HepG2 (cell line): ENCODE measurements around the gene C11orf16. TPM values are rescaled to one million over a fixed set of nuclear protein-coding genes. Genes with fewer than 3 reads are reported as not detected.

Experiments
- BORCS8-MEF2B ChIP-seq: sonication (generic); formaldehyde crosslinking; IDR thresholded peaks from 2 replicates; pipeline ENCODE4 v1.8.0; 2022; ENCODE audit warnings: mild to moderate bottlenecking, missing genetic modification reagents
- GFI1 ChIP-seq: sonication (generic); formaldehyde crosslinking; IDR thresholded peaks from 2 replicates; pipeline ENCODE4 v1.5.0; 2020; ENCODE audit warnings: missing genetic modification reagents, mild to moderate bottlenecking, borderline replicate concordance
- GTF3A ChIP-seq: sonication (generic); formaldehyde crosslinking; conservative IDR thresholded peaks from 2 replicates; pipeline ENCODE4 v1.4.0; 2020; ENCODE audit warnings: mild to moderate bottlenecking, missing genetic modification reagents
- KAT8 ChIP-seq: IDR thresholded peaks from 2 replicates; pipeline ENCODE4 v1.6.1; 2016; ENCODE audit warnings: missing genetic modification reagents, missing compliant biosample characterization
- MIXL1 ChIP-seq: IDR thresholded peaks from 2 replicates; pipeline ENCODE4 v1.6.1; 2016
- ZBTB7B ChIP-seq: sonication (generic); formaldehyde crosslinking; IDR thresholded peaks from 2 replicates; pipeline ENCODE4 v1.4.0; 2020; ENCODE audit warnings: missing genetic modification reagents
- ZNF776 ChIP-seq: sonication (generic); formaldehyde crosslinking; IDR thresholded peaks from 2 replicates; pipeline ENCODE4 v1.4.0; 2020; ENCODE audit warnings: mild to moderate bottlenecking, missing genetic modification reagents
- ZNF878 ChIP-seq: sonication (generic); formaldehyde crosslinking; IDR thresholded peaks from 2 replicates; pipeline ENCODE4 v1.8.1; 2023; ENCODE audit warnings: mild to moderate bottlenecking, missing genetic modification reagents, moderate library complexity
- polyA plus RNA-seq, 8 experiments: library from polyadenylated mRNA; depleted of rRNA in 3 of 8; stranded (reverse) in 7 of 8; unstranded in 1 of 8; fragments of >200 nt; fragmentation: Illumina TruSeq in 4 of 8; extraction: Trizol in 4 of 8; gene quantifications; 2 replicates each; pipeline versions ENCODE4 v1.2.1 to v1.2.3, GENCODE V29; 2011 to 2016; ENCODE audit warnings: low read depth in 4 of 8, missing spikeins in 1 of 8, mixed read lengths in 1 of 8; ENCODE audit not compliant: insufficient read depth in 1 of 8
- total RNA-seq, 5 experiments: library from RNA; depleted of rRNA; stranded (reverse); fragments of >200 nt; fragmentation: Illumina TruSeq; extraction: Trizol; gene quantifications; 2 replicates each; pipeline ENCODE4 v1.2.3, GENCODE V29; 2016; ENCODE audit warnings: low read depth in 1 of 5
- TF ChIP-seq, protein P1 (sequence below): sonication (generic); formaldehyde crosslinking; IDR thresholded peaks from 2 replicates; pipeline ENCODE4 v1.4.0; 2020; ENCODE audit warnings: mild to moderate bottlenecking, missing genetic modification reagents, borderline replicate concordance
- TF ChIP-seq, protein P2 (sequence below): sonication (generic); formaldehyde crosslinking; IDR thresholded peaks from 2 replicates; pipeline ENCODE4 v1.4.0; 2020; ENCODE audit warnings: missing genetic modification reagents
- TF ChIP-seq, protein P3 (sequence below): sonication (generic); formaldehyde crosslinking; IDR thresholded peaks from 2 replicates; pipeline ENCODE4 v1.4.0; 2020; ENCODE audit warnings: mild to moderate bottlenecking, low read depth, missing genetic modification reagents
- TF ChIP-seq, protein P4 (sequence below): sonication (generic); formaldehyde crosslinking; IDR thresholded peaks from 2 replicates; pipeline ENCODE4 v1.4.0; 2020; ENCODE audit warnings: low read depth, missing genetic modification reagents

Gene C11orf16
- total and polyA plus RNA-seq, 2 of the 13 experiments (the other 11 are each of a cell fraction or from before 2014, with no cell fraction given), result not detected

DNA sequence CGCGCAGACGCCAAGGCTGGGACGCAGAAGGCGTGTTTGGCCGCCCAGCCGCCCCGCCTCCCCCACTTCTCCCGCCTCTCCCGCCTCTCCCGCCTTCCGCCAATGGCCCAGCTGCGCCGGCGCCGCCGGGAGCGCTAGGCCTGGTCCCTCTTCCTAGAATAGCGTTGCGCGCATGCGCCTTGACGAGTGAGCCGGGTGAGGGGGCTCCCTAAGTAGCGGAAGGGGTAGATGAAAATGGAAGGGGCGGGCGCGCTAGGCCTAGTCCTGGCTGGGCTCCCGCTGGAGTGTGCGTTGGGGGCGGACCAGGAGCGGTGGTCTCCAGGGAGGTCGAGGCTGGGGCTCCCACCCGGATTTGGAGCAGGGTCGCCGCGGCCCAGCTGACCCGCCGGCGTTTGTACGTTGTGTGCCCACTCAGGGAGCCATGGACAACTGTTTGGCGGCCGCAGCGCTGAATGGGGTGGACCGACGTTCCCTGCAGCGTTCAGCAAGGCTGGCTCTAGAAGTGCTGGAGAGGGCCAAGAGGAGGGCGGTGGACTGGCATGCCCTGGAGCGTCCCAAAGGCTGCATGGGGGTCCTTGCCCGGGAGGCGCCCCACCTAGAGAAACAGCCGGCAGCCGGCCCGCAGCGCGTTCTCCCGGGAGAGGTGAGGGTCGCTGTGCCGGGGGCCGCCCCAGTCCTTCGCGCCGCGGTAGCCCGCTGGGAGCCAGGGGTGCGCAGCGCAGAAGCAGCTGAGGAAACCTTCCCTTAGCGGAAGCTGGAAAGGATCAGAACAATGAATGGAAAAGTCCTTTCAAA lies 21.5 kb downstream of the C11orf16 start, which contains the start of gene AKIP1 (continued):
- TF ChIP-seq KAT8 (CRISPR knock-in tag) (peak; percentile 66), GFI1 (CRISPR knock-in tag) (0 out of 2 replicates have a peak, but pooled peaks have one; percentile 39), ZNF776 (no peak), ZNF878 (no peak), GTF3A (CRISPR knock-in tag) (no peak), ZBTB7B (CRISPR knock-in tag) (peak; percentile 93), MIXL1 (CRISPR knock-in tag) (no peak), BORCS8-MEF2B (CRISPR knock-in tag) (peak; percentile 24; the same call in 1 of the 2 replicates)
- TF ChIP-seq, protein P1, sequence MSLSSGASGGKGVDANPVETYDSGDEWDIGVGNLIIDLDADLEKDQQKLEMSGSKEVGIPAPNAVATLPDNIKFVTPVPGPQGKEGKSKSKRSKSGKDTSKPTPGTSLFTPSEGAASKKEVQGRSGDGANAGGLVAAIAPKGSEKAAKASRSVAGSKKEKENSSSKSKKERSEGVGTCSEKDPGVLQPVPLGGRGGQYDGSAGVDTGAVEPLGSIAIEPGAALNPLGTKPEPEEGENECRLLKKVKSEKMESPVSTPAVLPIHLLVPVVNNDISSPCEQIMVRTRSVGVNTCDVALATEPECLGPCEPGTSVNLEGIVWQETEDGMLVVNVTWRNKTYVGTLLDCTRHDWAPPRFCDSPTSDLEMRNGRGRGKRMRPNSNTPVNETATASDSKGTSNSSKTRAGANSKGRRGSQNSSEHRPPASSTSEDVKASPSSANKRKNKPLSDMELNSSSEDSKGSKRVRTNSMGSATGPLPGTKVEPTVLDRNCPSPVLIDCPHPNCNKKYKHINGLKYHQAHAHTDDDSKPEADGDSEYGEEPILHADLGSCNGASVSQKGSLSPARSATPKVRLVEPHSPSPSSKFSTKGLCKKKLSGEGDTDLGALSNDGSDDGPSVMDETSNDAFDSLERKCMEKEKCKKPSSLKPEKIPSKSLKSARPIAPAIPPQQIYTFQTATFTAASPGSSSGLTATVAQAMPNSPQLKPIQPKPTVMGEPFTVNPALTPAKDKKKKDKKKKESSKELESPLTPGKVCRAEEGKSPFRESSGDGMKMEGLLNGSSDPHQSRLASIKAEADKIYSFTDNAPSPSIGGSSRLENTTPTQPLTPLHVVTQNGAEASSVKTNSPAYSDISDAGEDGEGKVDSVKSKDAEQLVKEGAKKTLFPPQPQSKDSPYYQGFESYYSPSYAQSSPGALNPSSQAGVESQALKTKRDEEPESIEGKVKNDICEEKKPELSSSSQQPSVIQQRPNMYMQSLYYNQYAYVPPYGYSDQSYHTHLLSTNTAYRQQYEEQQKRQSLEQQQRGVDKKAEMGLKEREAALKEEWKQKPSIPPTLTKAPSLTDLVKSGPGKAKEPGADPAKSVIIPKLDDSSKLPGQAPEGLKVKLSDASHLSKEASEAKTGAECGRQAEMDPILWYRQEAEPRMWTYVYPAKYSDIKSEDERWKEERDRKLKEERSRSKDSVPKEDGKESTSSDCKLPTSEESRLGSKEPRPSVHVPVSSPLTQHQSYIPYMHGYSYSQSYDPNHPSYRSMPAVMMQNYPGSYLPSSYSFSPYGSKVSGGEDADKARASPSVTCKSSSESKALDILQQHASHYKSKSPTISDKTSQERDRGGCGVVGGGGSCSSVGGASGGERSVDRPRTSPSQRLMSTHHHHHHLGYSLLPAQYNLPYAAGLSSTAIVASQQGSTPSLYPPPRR (CRISPR knock-in tag), result no peak
- TF ChIP-seq, protein P2, sequence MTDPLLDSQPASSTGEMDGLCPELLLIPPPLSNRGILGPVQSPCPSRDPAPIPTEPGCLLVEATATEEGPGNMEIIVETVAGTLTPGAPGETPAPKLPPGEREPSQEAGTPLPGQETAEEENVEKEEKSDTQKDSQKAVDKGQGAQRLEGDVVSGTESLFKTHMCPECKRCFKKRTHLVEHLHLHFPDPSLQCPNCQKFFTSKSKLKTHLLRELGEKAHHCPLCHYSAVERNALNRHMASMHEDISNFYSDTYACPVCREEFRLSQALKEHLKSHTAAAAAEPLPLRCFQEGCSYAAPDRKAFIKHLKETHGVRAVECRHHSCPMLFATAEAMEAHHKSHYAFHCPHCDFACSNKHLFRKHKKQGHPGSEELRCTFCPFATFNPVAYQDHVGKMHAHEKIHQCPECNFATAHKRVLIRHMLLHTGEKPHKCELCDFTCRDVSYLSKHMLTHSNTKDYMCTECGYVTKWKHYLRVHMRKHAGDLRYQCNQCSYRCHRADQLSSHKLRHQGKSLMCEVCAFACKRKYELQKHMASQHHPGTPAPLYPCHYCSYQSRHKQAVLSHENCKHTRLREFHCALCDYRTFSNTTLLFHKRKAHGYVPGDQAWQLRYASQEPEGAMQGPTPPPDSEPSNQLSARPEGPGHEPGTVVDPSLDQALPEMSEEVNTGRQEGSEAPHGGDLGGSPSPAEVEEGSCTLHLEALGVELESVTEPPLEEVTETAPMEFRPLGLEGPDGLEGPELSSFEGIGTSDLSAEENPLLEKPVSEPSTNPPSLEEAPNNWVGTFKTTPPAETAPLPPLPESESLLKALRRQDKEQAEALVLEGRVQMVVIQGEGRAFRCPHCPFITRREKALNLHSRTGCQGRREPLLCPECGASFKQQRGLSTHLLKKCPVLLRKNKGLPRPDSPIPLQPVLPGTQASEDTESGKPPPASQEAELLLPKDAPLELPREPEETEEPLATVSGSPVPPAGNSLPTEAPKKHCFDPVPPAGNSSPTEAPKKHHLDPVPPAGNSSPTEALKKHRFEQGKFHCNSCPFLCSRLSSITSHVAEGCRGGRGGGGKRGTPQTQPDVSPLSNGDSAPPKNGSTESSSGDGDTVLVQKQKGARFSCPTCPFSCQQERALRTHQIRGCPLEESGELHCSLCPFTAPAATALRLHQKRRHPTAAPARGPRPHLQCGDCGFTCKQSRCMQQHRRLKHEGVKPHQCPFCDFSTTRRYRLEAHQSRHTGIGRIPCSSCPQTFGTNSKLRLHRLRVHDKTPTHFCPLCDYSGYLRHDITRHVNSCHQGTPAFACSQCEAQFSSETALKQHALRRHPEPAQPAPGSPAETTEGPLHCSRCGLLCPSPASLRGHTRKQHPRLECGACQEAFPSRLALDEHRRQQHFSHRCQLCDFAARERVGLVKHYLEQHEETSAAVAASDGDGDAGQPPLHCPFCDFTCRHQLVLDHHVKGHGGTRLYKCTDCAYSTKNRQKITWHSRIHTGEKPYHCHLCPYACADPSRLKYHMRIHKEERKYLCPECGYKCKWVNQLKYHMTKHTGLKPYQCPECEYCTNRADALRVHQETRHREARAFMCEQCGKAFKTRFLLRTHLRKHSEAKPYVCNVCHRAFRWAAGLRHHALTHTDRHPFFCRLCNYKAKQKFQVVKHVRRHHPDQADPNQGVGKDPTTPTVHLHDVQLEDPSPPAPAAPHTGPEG (CRISPR knock-in tag), result no peak
- TF ChIP-seq, protein P3, sequence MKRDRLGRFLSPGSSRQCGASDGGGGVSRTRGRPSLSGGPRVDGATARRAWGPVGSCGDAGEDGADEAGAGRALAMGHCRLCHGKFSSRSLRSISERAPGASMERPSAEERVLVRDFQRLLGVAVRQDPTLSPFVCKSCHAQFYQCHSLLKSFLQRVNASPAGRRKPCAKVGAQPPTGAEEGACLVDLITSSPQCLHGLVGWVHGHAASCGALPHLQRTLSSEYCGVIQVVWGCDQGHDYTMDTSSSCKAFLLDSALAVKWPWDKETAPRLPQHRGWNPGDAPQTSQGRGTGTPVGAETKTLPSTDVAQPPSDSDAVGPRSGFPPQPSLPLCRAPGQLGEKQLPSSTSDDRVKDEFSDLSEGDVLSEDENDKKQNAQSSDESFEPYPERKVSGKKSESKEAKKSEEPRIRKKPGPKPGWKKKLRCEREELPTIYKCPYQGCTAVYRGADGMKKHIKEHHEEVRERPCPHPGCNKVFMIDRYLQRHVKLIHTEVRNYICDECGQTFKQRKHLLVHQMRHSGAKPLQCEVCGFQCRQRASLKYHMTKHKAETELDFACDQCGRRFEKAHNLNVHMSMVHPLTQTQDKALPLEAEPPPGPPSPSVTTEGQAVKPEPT (CRISPR knock-in tag), result no peak
- TF ChIP-seq, protein P4, sequence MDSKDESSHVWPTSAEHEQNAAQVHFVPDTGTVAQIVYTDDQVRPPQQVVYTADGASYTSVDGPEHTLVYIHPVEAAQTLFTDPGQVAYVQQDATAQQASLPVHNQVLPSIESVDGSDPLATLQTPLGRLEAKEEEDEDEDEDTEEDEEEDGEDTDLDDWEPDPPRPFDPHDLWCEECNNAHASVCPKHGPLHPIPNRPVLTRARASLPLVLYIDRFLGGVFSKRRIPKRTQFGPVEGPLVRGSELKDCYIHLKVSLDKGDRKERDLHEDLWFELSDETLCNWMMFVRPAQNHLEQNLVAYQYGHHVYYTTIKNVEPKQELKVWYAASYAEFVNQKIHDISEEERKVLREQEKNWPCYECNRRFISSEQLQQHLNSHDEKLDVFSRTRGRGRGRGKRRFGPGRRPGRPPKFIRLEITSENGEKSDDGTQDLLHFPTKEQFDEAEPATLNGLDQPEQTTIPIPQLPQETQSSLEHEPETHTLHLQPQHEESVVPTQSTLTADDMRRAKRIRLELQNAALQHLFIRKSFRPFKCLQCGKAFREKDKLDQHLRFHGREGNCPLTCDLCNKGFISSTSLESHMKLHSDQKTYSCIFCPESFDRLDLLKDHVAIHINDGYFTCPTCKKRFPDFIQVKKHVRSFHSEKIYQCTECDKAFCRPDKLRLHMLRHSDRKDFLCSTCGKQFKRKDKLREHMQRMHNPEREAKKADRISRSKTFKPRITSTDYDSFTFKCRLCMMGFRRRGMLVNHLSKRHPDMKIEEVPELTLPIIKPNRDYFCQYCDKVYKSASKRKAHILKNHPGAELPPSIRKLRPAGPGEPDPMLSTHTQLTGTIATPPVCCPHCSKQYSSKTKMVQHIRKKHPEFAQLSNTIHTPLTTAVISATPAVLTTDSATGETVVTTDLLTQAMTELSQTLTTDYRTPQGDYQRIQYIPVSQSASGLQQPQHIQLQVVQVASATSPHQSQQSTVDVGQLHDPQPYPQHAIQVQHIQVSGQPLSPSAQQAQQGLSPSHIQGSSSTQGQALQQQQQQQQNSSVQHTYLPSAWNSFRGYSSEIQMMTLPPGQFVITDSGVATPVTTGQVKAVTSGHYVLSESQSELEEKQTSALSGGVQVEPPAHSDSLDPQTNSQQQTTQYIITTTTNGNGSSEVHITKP (CRISPR knock-in tag), result peak; percentile 63
